ENCODE measurements around the gene DHX29. TPM values are rescaled to one million over a fixed set of nuclear protein-coding genes. Genes with fewer than 3 reads are reported as not detected.

The DHX29 gene
- total and polyA plus RNA-seq, 4 donors: 8.6 to 43.8 (median 21.5) TPM

GRCh38 chr5:55223812-55224240 is 83.7 kb downstream of the DHX29 start:
- Histone ChIP-seq H3K27ac (ENCODE audit: low read depth in 1 of 2, low read length in 2 of 2) (no peak overlapping the region), H3K9me3 (ENCODE audit: control insufficient read depth in 4 of 4, low read length in 3 of 4) (peaks cover 0 to 10% (median 0%) of the 10 kb centered on the region in 4 donors), H3K4me3 (ENCODE audit: low read depth in 1 of 3, low read length in 3 of 3) (no peak overlapping the region), H3K4me1 (ENCODE audit: control insufficient read depth in 4 of 4, insufficient read depth in 4 of 4, low read length in 3 of 4) (peaks cover 6 to 26% (median 11%) of the 10 kb centered on the region in 4 donors), H3K9ac (ENCODE audit: low read depth in 1 of 2, low read length in 2 of 2) (no peak overlapping the region), H3K27me3 (ENCODE audit: control insufficient read depth in 4 of 4, insufficient read depth in 4 of 4, low read length in 3 of 4) (peaks cover 2 to 33% (median 15%) of the 10 kb centered on the region in 4 donors), H3K36me3 (ENCODE audit: control insufficient read depth in 4 of 4, insufficient read depth in 3 of 4, low read depth in 1 of 4, low read length in 3 of 4) (no peaks in the 10 kb centered on the region)
- 50% methylated on average over 7 of the region's 7 CpGs for WGBS
- no peak for TF ChIP-seq RAD21 (IDR thresholded peaks at IDR 0.05)
- no peak for TF ChIP-seq NR2F2 (IDR thresholded peaks at IDR 0.05)
- no peak for TF ChIP-seq SP1 (IDR thresholded peaks at IDR 0.05)
- TF ChIP-seq TAF1 (conservative IDR thresholded peaks at IDR 0.05): no peak
- no peak for TF ChIP-seq FOXA2 (IDR thresholded peaks at IDR 0.05)
- TF ChIP-seq, protein P1, sequence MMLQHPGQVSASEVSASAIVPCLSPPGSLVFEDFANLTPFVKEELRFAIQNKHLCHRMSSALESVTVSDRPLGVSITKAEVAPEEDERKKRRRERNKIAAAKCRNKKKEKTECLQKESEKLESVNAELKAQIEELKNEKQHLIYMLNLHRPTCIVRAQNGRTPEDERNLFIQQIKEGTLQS (IDR thresholded peaks at IDR 0.05): no peak
- no peak for TF ChIP-seq FOXA1 (IDR thresholded peaks at IDR 0.05)
- TF ChIP-seq CTCF (IDR thresholded peaks at IDR 0.05; ENCODE audit: low read depth, low read length, missing input control): no peak
- no peak for TF ChIP-seq HNF4G (IDR thresholded peaks at IDR 0.05)
- TF ChIP-seq YY1 (IDR thresholded peaks at IDR 0.05): no peak
- no peak for TF ChIP-seq GABPA (IDR thresholded peaks at IDR 0.05 in 1 of 2, conservative IDR thresholded peaks at IDR 0.05 in 1 of 2)
- no peak for TF ChIP-seq JUND (IDR thresholded peaks at IDR 0.05)
- no peak for DNase-seq (ENCODE audit: low spot score)

- H3K36me3 ChIP-seq (ENCODE audit: control insufficient read depth in 4 of 4, insufficient read depth in 3 of 4, low read depth in 1 of 4, low read length in 3 of 4): no peaks in the 10 kb centered on the region
- peaks cover 6 to 26% (median 11%) of the 10 kb centered on the region in 4 donors for H3K4me1 ChIP-seq (ENCODE audit: control insufficient read depth in 4 of 4, insufficient read depth in 4 of 4, low read length in 3 of 4)
- H3K4me3 ChIP-seq (ENCODE audit: low read depth in 1 of 3, low read length in 3 of 3): no peak overlapping the region
- H3K27ac ChIP-seq (ENCODE audit: low read depth in 1 of 2, low read length in 2 of 2): no peak overlapping the region
- TF ChIP-seq HNF4G (IDR thresholded peaks at IDR 0.05) (no peak), MAX (IDR thresholded peaks at IDR 0.05) (no peak), YY1 (IDR thresholded peaks at IDR 0.05) (no peak), FOXA2 (IDR thresholded peaks at IDR 0.05) (no peak), FOXA1 (IDR thresholded peaks at IDR 0.05) (no peak), SP1 (IDR thresholded peaks at IDR 0.05) (no peak)
- DNase-seq (ENCODE audit: low spot score): no peak
- peaks cover 2 to 27% (median 14%) of the 10 kb centered on the region in 4 donors for H3K27me3 ChIP-seq (ENCODE audit: control insufficient read depth in 4 of 4, insufficient read depth in 4 of 4, low read length in 3 of 4)
- H3K9me3 ChIP-seq (ENCODE audit: control insufficient read depth in 4 of 4, low read length in 3 of 4): peaks cover 0 to 10% (median 0%) of the 10 kb centered on the region in 4 donors
- H3K9ac ChIP-seq (ENCODE audit: low read depth in 1 of 2, low read length in 2 of 2): no peak overlapping the region
- WGBS: 13% methylated on average over 61 of the region's 61 CpGs
These were observed 84.3 kb downstream of the DHX29 start for GRCh38 chr5:55222985-55223811.

DNA sequence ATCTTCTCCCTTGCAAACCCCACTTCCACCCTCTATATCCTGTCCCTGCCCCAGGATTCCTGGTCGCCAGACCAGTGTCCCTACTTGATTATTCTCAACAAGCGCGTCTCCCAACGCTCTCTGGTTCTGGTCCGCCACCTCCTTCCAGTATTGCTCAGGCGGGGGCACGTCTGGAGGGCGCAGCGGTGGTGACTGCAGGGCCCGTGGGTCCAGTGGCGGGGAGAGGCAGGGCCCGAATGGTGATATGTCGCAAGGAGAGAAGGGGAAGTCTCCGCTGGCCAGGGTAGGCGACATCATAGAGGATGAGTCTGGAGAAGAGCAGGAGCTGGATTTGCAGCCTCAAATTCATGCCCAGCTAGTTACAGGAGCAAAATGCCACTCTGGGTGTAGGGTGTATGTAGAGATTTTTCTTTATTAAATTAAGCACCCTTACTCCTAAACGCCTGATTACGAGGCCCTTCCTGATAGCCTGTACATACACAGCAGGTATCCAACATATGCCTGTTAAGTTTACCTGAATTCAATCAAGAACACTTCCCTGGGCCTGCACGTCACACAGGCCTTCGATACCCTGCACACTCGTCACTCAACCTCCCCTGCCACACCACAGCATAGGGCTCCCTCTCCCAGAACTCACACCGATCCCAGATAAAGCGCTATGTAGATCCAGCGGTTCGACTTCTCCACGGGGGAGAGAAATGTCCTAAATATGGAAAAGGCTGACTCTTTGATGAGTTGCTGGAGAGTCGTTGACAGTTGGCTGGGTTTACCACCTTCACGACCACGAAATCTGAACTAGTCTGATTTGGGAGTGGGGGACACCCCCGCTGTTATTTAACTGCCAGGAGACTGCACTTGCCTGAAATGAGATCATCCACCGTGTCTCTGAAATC is 85.2 kb downstream of the DHX29 start:
- no peak overlapping the region for H3K4me3 ChIP-seq (ENCODE audit: low read depth in 1 of 3, low read length in 3 of 3)
- H3K27ac ChIP-seq (ENCODE audit: low read depth in 1 of 2, low read length in 2 of 2): no peak overlapping the region
- WGBS: 22% methylated on average over 30 of the region's 30 CpGs
- H3K9me3 ChIP-seq (ENCODE audit: control insufficient read depth in 4 of 4, low read length in 3 of 4): peaks cover 0 to 10% (median 0%) of the 10 kb centered on the region in 4 donors
- no peak overlapping the region for H3K9ac ChIP-seq (ENCODE audit: low read depth in 1 of 2, low read length in 2 of 2)
- TF ChIP-seq YY1 (IDR thresholded peaks at IDR 0.05) (no peak), TAF1 (conservative IDR thresholded peaks at IDR 0.05) (no peak), ZBTB33 (IDR thresholded peaks at IDR 0.05) (no peak), JUND (IDR thresholded peaks at IDR 0.05) (no peak)
- peaks cover under 1 to 19% (median 8%) of the 10 kb centered on the region in 4 donors for H3K4me1 ChIP-seq (ENCODE audit: control insufficient read depth in 4 of 4, insufficient read depth in 4 of 4, low read length in 3 of 4)
- H3K27me3 ChIP-seq (ENCODE audit: control insufficient read depth in 4 of 4, insufficient read depth in 4 of 4, low read length in 3 of 4): peaks cover 2 to 22% (median 14%) of the 10 kb centered on the region in 4 donors
- no peak for DNase-seq (ENCODE audit: low spot score)
- H3K36me3 ChIP-seq (ENCODE audit: control insufficient read depth in 4 of 4, insufficient read depth in 3 of 4, low read depth in 1 of 4, low read length in 3 of 4): no peaks in the 10 kb centered on the region

Data from liver (tissue), 9 donors.